Urothelium cell line (cell line): ENCODE measurements around the gene P4HA1.
A peak's percentile ranks its signal among the peaks of the same experiment; 100 is the strongest.
"Not testable (repeated sequence)": the region's sequence is repeated elsewhere in the genome, so short reads cannot be mapped to it uniquely, and the experiment has no call there.

Source experiments
- DNase-seq: peaks from one replicate; pipeline ENCODE4 v3.0.0; 2011; ENCODE audit warnings: low spot score, mixed read lengths
- FAIRE-seq: peaks from 2 replicates; lab custom pipeline; 2011; peaks lifted over from hg19 to GRCh38; lab: Jason Lieb, UNC

P4HA1 gene

GRCh38 chr10:72984618-72985017, 112.0 kb downstream of the P4HA1 start:
- FAIRE-seq, DNase-seq: not testable (repeated sequence)

GRCh38 chr10:72981882-72982529, 114.7 kb downstream of the P4HA1 start:
- FAIRE-seq: peak; percentile 84
- DNase-seq: no peak

DNA sequence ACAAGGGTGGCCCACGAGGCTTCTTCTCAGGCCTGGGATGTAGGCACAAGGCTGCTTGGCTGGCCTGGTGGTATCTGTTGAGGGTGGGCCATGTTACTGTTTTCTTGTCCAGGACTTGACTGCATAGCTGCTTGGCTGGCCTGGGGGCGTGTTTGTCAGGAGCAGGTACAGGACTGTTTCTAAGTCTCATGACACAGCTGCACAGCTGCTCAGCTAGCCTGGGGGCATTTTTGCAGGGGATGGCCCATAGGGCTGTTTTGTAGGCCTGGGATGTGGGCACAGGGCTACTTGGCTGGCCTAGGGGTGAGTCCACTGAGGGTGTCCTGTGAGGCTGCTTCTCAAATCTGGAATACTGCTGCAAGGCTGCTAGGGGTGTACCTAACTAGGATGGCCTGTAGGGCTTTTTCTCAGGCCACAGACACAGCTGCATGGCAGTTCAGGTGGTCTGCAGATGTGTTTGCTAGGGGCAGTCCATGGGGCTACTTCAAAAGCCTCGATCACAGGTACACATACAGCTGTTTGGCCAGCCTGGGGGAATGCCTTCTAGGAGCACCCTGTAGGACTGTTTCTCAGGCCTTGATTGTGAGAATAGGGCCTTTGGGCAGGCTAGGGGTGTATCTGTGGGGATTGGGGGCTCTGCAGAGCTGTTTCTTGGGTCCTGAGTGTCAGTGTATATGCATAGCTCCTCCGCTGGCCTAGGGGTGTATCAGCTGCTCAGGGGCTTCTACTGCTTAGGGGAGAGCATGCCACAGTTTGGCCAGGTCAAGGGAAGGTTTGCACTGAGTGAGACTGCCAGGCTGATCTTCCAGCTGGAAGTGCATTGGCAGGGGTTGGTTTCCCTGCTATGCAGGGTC, 115.4 kb downstream of the P4HA1 start:
- FAIRE-seq (peak; percentile 17), DNase-seq (no peak)

DNA sequence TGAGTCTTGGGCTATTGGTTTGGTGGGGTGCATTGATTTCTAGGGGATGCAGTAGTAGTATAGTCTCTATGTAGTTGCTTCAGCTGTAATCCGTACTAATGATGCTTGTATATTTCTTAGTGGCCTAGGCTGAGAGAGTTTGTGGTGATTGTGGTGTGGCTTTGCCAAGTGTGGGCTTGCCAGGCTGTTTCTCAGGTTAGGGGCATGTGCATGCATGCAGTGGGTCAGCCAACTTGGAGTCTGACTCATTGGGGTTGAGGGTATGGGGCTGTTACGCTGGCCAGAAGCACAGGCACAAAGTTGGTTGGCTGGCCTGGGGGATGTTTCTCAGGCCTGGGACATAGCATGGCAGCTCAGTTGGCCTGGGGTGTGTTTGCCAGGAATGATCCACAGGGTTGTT, 116.3 kb downstream of the P4HA1 start:
- DNase-seq (no peak), FAIRE-seq (peak; percentile 56)

- no peak for FAIRE-seq
- no peak for DNase-seq
Measured at GRCh38 chr10:72979709-72980108, 117.0 kb downstream of the P4HA1 start.

DNA sequence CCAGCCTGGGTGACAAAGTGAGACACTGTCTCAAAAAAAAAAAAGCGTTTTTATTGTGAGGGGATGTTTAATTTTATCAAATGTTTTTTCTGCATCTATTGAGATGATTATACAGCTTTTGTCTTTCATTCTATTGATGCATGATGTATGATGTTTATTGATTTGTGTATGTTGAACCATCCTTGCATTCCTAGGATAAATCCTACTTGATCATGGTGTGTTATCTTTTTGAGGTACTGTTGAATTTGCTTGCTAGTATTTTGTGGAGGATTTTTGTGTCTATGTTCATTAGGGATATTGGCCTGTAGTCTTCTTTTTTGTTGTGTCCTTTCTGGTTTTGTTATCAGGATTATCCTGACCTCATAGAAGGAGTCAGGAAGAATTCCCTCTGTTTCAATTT, 119.8 kb downstream of the P4HA1 start:
- DNase-seq (no peak), FAIRE-seq (no peak)
